ENCODE results near the gene RIPK1.
"Not testable (repeated sequence)": the region's sequence is repeated elsewhere in the genome, so short reads cannot be mapped to it uniquely, and the experiment has no call there.

The RIPK1 gene

GRCh38 chr6:3137057-3137777 lies 68.9 kb downstream of the RIPK1 start:
- no peak for DNase-seq

GRCh38 chr6:3137873-3138272 lies 69.6 kb downstream of the RIPK1 start:
- not testable (repeated sequence) for DNase-seq

- DNase-seq, result no peak
These were observed 70.0 kb downstream of the RIPK1 start for GRCh38 chr6:3138341-3138740.

GRCh38 chr6:3139090-3139903 lies 71.0 kb downstream of the RIPK1 start:
- DNase-seq, result no peak

- DNase-seq, result no peak
These were observed 71.9 kb downstream of the RIPK1 start for GRCh38 chr6:3140201-3140600.

- no peak for DNase-seq
These were observed 74.2 kb downstream of the RIPK1 start for GRCh38 chr6:3142536-3142935.

GRCh38 chr6:3143158-3143557 lies 74.9 kb downstream of the RIPK1 start:
- no peak for DNase-seq

- DNase-seq, result no peak
These were observed 76.3 kb downstream of the RIPK1 start for GRCh38 chr6:3144571-3144970.

- DNase-seq, result no peak
These were observed 79.8 kb downstream of the RIPK1 start for GRCh38 chr6:3147914-3148757.

- DNase-seq, result no peak
These were observed 83.4 kb downstream of the RIPK1 start for GRCh38 chr6:3151691-3152090.

- no peak for DNase-seq
These were observed 84.4 kb downstream of the RIPK1 start for GRCh38 chr6:3152689-3153088.

GRCh38 chr6:3155416-3155815 lies 87.1 kb downstream of the RIPK1 start:
- DNase-seq, result not testable (repeated sequence)

- peak; percentile 33 for DNase-seq
These were observed 88.2 kb downstream of the RIPK1 start for GRCh38 chr6:3156184-3157130.

GRCh38 chr6:3157131-3157933 lies 89.0 kb downstream of the RIPK1 start, which contains the start of gene TUBB2A:
TSS of gene TUBB2A (minus strand) at chr6:3157544. CDS start at chr6:3157463, 81 bp downstream.
- DNase-seq, result peak; percentile 84

GRCh38 chr6:3159805-3160781 lies 91.8 kb downstream of the RIPK1 start:
- peak; percentile 42 for DNase-seq

- no peak for DNase-seq
These were observed 93.8 kb downstream of the RIPK1 start for GRCh38 chr6:3162067-3162497.

- peak; percentile 56 for DNase-seq
These were observed 94.4 kb downstream of the RIPK1 start for GRCh38 chr6:3162565-3163247.

- no peak for DNase-seq
These were observed 94.9 kb downstream of the RIPK1 start for GRCh38 chr6:3163248-3163594.

GRCh38 chr6:3164388-3164787 lies 96.1 kb downstream of the RIPK1 start:
- DNase-seq, result no peak
